DMS153 treated with DMSO at 0.1 percent for 48 hours (cell line): ENCODE data around the gene CNOT11.

Experiments
- DNase-seq: peaks from one replicate; lab custom pipeline; 2025; ENCODE audit not compliant: unreplicated experiment; lab: John Stamatoyannopoulos, UW

CNOT11 gene

DNA sequence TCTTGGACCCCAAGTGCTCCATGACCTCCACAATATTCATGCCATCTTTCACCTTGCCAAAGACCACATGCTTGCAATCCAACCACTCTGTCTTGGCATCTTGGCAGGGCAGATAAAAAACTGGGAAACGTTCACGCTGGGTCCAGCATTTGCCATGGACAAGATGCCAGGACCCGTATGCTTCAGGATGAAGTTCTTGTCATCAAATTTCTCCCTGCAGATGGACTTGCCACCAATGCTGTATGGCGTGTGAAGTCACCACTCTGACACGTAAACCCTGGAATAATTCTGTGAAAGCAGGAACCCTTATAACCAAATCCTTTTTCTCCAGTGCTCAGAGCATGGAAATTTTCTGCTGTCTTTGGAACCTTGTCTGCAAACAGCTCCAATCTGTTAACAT lies 21.5 kb downstream of the CNOT11 start:
- DNase-seq: no peak

DNA sequence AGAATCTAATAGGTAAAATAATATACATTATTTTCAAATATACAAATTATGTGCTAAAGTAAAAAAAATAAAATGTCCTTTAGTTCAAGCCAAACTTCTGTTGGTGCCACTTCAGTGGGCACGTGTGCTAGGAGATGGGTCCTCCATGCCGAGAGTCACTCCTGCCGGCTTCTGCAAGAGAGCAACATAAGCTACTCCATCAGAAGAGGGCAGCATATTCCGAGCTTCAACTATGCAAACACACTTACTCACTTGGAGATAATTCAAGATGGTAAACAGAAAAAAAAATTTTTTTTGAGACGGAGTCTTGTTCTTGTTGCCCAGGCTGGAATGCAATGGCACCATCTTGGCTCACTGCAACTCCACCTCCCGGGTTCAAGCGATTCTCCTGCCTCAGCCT lies 24.4 kb downstream of the CNOT11 start:
- DNase-seq: no peak

DNA sequence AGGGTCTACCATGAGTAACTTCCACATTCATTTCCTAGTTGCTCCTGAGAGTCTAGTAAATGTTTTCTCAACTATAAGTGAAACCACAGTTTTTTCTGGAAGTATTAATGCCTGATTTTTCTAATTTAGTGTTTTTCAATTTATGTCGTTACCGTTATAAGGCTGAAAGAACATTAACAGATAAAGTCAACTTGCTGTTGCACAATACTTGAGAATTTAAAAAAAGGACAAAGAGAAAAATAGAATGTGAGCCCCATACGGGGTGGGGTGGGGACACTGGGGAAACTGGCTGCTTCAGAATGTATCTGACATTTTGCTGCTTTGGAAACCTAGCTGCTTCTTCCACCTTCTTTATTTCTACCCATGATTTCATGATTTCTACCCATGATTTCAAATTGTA lies 26.2 kb downstream of the CNOT11 start:
- DNase-seq: no peak

DNA sequence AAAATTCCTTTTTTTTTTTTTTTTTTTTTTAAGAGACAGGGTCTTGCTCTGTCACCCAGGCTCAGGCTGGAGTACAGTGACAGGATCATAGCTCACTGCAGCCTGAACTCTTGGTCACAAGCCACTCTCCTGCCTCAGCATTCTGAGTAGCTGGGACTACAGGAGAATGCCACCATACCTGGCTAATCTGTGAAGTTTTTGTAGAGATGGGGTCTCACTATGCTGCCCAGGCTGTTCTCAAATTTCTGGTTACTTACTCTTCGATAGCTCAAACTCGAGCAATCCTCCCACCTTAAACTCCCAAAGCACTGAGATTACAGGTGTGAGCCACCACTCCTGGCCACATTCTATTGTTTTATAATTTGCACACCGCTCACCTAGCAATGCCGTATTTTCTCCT lies 28.8 kb downstream of the CNOT11 start:
- no peak for DNase-seq

DNA sequence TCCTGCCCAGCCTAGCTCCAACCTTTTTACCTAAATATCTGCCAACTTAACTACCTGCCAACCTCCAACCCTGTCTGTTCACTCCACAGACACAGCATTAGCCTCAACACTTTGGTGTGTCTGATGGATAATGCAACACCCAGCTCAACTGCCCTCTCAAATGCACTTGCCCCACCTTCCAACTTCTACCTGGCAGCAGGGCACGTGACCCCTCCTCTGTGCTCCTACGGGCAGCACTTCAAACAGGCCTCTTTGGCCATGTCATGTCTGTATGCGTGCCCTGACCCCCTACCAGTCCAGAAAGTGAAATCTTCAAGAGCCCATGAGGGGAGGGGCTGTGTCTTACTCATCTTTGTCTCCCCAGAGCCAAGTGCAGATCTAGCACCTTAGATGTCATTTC lies 30.3 kb downstream of the CNOT11 start:
- DNase-seq: no peak

DNA sequence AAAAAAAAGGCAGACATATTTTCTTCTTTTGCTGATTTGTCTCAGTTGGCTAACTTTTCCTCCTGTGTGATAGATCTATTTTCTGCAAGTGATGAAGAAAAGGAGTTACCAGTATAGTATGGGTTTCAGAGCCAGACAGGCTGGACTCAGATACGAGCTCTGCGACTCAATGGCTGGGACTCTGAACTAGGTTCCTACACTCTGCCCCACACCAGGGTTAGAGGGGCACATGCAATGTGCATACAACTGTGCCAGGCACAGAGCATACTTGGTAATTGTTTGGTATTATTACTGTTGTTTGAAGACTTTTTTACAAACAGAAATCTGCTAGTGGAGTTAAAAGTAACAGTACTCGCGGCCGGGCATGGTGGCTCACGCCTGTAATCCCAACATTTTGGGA lies 34.0 kb downstream of the CNOT11 start:
- no peak for DNase-seq

DNA sequence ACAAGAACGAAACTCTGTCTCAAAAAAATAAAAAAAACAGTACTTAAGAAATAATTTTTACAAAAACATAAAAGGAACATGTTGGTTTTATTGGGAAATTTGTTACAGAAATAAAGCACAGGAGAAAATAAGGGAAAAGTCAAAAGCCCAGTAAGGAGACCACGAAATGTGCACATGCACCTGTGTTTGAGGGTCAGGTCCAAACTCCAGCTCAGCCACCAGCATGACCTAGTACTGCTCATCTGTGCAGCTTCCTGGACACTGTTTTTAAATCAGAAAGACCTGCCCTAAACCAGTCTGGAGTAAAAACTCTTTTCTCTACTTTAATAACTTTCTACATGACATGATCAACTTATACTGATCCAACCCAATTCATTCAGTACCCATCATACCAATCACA lies 34.6 kb downstream of the CNOT11 start:
- DNase-seq: no peak

DNA sequence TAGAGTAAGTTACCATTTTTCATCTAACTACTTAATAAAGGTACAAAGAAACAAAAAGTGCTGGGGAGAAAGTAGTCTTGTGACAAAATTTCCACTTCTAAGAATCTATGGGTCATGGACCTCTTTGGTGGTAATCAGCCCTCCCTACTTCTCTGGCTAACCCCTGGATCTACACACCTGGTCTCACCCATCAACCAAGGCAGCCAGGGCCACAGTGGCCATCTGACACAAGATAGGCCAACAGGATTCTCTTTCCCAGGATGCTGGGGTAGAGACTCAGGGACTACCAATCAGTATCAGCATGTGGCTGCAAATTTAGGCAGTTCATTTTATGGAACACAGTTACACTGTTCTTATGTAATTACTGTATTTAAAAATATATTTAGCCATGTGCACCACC lies 38.0 kb downstream of the CNOT11 start:
- DNase-seq: no peak

DNA sequence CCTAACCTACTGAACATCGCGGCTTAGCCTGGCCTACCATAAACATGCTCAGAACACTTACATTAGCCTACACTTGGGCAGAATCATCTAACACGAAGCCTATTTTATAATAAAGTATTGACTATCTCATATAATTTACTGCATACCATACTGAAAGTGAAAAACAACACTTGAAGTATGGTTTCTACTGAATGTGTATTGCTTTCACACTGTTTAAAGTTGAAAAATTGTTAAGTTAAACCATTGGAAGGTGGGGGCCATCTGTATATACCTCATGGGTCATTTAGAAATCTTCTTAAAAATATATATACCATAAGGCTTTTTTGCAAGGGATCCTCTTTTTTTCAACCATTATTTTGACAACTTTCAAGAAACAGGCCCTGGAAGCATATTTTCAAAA lies 39.3 kb downstream of the CNOT11 start:
- DNase-seq: no peak

DNA sequence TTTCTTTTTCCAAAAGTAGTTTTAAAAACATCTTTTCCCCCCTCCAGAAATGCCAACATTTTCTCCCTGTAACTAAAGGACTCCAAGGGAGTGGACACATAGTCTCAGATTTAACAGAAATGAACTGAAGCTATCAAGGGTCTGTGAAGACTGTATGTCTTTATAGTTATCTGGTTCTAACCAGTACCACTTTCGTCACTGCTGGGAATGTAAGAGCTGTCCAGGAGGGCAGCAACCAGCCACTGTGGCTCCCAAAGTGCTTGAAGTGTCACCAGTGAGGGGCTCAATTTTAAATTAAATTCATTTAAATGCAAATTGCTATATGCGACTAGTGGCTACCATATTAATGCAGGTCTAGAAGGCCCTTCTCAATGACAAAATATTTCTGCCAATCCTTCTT lies 40.9 kb downstream of the CNOT11 start:
- no peak for DNase-seq

DNA sequence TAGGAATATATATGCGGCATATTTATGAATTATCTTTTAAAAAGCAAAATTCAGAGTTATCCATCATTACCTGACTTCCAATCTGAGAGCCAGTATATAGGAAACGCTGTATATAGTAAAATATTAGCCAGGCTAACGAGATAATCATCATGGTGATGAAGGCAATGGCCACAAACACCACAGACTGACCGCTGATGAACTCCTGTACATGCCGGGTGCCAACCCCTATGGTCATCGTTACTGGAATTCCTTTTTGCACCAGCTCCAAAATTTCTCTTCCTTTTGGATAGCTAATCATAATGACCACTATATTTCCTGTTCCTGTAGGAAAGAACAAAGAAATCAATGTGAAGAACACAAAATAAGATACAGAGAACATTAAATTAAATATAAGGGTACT lies 42.2 kb downstream of the CNOT11 start:
- DNase-seq: no peak

DNA sequence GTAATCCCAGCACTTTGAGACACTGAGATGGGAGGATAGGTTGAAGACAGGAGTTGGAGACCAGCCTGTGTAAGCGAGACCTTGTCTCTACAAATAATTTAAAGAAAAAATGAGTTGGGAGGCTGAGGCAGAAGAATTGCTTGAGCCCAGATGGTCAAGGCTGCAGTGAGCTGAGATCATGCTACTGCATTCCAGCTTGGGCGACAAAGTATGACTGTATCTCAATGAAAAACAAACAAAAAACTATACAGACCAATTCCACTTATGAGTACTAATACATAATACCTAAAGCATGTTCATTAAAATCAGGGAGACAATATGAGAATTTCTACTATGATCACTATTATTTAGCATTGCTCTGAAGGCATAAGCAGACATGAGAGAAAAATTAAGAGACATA lies 43.2 kb downstream of the CNOT11 start:
- no peak for DNase-seq

DNA sequence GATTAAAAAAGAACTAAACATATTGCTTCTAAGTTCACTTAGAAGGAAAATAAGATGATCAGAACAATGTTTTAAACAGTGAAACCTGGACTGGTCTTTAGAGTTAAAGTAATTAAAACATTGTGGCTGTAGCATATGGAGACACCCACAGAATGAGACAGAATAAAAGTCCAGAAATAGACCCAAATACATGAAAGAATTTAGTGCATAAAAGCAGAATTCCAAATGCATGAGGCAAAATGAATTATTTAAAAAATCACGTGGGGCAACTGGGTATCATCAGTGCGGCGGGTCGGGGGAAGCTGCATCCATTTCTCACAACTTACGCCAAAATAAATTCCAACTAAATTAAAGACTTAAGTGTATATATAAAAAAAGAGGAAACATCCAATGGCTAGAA lies 43.7 kb downstream of the CNOT11 start:
- no peak for DNase-seq

DNA sequence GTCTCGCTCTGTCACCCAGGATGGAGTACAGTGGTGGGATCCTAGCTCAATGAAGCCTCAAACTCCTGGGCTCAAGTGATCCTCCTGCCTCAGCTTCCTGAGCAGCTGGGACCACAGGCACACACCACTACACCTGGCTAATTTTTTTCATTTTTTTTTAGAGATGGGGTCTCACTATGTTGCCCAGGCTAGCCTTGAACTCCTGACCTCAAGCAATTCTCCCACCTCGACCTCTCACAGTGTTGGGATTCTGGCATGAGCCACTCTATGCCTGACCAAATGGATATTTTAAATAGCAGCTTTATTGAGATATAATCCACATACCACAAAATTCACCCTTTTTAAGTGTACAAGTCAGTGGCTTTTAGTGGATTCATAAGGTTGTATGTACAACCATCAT lies 44.7 kb downstream of the CNOT11 start:
- no peak for DNase-seq

DNA sequence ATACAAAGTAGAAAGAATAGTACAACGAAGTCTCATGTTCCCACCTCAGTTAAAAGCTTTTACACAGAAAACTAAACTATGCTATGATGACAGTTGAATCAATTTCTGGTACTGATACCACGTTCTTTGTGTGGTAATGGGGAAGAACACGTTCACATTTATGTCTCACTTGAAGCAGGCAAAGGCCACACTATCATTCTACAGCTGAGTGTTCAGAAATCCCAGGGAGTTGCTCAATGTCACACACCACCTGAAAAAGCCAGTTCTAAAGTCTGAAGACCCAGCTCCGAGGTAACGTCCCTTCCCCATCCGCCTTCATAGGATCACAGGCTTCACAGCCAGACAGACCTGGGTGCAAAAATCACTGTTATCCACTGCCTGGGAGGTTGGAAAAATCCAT lies 46.9 kb downstream of the CNOT11 start:
- DNase-seq: no peak

DNA sequence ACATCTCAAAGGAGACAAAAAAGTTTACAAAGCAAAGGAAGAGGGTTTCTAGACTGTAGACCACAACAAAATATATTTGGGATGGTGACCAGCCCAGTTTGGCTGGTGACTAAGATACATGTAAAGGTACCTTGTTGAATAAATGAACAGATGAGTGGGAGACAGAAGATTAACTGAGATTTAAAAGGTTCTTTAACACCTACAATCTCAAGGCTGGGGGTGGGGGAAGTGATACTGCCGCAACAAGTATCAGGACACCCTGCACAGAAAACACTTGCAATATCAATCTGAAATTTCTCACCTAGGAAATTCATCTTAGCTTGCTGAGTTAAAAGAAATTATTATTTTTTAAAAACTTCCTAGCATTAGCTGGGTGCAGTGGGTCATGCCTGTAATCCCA lies 47.5 kb downstream of the CNOT11 start:
- DNase-seq: no peak

DNA sequence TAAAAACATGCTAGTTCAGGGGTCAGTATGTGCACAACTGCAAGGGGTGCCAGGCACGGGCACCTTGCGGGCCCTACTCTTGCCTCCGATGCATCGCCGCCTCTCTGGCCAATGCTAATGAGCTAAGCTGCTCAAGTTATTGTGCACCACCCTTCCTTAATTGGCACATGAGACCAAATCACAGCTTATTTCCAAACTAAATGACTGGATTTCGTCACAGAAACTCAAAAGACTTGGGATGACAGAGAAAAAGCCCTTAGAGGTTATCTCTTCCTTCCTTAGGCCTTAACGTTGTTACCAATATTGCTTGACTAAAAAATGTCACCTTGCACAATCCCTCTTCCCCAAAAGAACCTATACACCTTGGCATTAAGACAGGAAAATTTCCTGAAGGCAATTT lies 48.1 kb downstream of the CNOT11 start:
- no peak for DNase-seq

DNA sequence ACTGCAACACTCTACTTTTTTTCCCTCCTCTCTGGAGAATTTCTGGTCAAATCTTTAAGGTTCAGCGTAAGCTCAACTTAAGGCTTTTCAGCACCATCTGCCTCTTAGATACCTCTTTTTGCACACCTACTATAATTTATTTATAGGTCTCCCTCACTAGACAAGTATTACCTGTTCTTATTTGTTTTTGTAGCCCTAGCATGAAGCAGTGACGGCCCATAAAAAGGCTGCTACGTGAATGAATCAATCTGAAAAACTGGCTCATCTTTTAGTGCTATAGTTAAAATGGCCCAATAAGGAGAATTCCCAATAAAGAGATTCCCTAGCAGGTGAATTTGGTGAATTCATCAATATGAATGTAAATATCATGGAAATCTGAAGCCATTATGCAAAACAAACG lies 49.3 kb downstream of the CNOT11 start:
- DNase-seq: no peak

DNA sequence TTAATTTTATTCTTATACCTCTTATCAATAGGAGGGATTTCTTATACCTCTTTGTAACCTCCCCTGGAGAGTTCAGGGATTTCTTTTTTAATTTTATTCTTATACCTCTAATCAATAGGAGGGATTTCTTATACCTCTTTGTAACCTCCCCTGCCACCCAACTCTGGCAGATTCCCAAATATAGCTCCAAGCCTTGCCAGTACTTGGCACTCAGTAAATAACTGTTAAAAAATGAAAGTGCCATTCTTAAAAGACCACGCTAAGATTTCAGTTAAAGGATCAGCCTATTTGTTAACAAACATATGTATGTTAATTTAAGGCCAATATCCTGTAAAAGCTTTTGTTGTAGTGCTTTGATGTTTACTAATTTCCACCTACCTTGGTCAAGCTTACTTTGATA lies 51.0 kb downstream of the CNOT11 start:
- no peak for DNase-seq

DNA sequence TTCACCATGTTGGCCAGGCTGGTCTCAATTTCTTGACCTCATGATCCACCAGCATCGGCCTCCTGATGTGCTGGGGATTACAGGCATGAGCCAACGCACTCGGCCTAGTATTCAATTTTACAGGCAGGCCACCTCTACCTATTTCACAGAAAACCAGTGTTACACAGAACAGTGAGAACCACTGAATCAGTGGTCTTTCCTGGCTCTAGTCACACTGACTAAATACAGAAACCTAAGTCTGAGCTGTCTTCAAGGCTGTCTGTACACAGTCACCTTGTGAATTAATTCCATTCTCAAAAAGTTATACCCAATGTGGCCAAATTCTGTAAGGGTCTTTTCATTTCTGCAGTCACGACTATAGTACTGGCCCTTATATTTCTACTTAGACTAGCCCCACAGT lies 52.3 kb downstream of the CNOT11 start:
- DNase-seq: no peak

DNA sequence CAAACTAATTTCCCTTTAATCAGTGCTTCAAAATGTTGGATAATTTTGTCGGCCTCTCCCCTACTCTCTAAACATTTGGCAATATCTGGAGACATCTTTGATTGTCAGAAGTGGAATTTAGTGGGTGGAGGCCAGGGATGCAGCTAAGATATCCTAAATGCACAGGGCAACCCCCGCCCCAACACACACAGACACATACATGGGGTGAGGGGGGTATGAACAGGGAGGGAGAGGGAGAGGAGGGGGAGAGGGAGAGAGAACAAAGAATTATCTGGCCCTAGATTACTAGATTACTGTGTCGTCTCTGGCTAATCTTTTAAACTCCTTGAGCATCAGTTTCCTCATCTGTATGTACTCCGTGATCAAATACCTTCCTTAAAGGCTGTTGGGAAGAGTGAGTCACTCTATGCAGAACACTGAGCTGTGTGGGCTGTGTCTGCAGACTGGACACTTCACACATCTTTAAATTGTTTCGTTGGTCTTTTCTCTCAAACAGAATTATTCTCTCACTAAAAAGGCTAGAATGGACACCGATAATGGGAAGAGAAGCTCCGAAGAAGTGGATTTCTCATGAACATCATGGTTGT lies 52.9 kb downstream of the CNOT11 start:
- DNase-seq: no peak

DNA sequence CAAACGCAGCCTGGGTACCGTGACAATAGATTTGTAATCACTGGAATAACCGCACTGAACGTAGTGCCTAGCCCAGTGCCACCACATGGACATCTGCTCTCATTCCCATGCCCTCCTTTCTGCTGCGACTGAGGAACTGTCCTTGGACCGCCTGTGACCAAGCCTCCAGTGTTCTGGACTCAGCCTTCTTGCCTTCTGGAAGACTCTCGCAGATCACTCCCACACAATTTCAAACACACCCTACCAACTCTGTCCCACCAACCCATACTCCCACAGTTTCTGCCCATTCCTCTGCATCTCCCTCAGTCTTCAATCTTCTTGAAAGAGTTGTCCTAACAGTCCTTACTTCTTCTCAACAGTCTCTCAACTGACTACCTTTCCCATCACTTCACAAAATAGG lies 53.7 kb downstream of the CNOT11 start:
- DNase-seq: no peak

DNA sequence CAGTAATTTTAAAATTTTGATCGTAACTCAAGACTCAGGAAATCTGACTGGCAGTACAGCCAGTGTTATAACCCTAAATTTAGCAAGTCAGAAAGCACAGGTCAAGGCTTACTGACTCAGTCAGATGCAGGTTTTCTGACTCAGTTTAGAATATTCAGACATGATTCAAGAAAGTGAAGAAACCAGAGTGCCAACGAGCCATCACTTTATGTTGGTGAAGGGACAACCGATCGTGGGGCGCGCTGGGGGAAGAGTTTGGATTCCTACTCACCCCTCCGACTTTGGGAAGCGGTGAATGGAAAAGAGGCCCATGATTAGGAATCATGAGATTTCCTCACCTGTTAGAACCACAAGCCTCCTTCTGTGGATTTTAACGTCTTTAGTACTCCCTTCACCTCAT lies 54.8 kb downstream of the CNOT11 start:
- DNase-seq: no peak

DNA sequence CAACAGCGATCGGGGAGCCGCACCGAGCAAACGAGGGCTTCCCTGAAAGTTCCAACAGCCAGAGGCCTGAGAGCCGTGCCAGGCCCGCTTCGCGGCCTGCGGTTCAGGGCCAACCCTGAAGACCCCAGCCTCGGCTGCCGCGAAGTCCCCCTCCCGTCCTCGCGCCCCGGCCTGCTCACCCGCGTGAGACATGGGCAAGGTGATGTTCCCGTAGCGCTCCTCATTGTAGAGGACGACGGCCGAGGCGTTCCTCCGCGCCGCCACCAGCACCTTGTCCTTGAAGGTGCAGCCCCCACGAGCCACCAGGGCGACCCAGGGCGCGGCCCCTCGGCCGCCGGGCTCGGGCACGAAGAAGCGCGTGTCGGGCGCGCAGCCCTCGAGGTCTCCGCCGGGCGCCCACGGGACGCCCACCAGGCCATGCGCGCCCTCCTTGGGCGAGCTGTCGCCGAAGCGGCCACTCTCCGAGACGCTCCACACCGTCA lies 55.3 kb downstream of the CNOT11 start:
- DNase-seq: no peak
